GM19468 (cell line): ENCODE measurements around the gene PARP12.

Source experiments
- ATAC-seq: cut with Tn5 transposase; IDR thresholded peaks from one replicate; pipeline ENCODE4 v1.9.1; 2021; ENCODE audit warnings: mild to moderate bottlenecking, moderate library complexity, moderate number of reproducible peaks; ENCODE audit not compliant: unreplicated experiment; ENCODE audit errors: extremely low read depth

PARP12 gene

DNA sequence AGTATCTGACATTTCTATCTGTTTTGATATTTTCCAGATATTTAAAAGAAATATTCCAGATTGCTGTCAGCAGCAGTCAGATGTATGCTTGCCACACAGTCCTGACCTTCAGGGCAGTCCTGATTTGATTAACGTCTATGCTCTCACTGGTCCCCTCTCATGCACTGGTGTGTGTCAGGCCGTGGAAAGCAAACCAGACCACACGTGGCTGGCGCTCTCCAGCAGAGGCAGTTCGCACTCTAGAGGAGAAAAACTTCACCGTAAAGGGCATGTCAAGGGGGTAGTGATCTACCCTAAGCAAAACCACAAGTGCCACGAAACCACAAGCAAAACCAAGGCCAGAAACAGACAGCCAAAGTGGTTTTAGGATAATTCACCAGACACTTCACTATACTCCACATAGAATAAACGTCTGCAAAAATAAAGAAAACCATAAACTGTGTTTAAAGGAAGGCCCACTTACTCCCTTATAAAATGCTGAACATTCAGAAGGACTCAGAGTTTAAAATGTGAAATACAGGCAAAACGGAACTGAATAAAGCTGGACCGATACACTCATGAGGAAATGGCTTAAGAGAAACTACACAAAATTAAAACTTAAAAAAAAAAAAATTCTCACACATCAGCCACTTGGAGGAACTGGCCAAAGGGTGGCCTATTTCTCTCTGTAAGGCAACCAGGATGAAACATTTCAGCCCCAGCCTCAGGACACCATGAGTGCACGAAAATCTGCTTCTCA, 26.4 kb downstream of the PARP12 start:
- ATAC-seq = peak; percentile 39

DNA sequence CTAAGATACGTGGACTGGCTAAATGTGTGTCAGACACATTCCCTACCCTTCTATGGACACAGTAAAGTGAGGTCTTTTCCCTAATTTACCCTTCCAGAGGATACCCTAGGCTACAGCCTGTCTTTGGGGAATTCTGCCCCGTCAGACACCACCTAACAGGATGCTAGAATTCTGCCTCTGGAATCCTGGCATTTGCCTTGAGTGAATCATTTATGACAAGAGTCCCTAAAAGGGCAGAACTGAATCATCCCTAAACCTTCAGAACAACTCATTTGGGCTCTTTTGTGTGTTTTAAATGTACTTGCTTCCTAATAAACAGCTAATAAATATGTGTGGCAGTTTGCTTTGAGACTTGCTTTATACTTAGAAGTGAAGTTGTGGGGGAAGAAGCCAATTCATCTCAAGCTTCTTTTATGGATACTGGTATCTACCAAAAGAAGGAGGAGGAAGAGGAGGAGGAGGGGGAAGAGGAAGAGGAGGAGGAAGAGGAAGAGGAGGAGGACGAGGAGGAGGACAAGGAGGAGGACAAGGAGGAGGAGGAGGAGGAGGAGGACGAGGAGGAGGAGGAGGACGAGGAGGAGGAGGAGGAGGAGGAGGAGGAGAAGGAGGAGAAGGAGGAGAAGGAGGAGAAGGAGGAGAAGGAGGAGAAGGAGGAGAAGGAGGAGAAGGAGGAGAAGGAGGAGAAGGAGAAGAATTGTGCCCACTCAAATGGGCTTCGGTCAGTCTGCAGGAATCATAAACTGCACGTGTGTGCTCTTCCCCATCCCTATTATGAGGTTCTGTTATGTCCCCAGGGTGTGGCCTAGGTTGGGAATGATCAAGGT, 27.1 kb downstream of the PARP12 start:
- ATAC-seq = no peak

DNA sequence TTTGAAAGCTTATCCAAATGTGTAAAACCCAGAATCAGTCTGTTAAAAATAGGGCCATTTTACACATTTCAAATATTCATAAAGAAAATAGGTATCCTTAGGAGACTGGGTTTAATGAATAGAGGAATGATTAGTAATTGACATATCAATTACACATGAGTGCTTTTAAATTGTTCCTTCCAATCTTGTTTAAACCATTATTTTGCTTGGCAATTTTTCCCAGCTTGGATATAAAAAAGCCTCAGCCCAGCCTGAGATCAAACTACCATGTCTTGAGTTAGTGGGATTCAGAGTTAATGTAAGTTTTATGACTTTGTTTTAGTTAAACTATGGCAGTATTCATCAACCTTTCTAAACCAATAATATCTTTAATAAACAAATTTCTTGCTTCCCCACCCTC, 28.3 kb downstream of the PARP12 start:
- no peak for ATAC-seq

- no peak for ATAC-seq
Measured at GRCh38 chr7:140033779-140034363, 28.9 kb downstream of the PARP12 start.

DNA sequence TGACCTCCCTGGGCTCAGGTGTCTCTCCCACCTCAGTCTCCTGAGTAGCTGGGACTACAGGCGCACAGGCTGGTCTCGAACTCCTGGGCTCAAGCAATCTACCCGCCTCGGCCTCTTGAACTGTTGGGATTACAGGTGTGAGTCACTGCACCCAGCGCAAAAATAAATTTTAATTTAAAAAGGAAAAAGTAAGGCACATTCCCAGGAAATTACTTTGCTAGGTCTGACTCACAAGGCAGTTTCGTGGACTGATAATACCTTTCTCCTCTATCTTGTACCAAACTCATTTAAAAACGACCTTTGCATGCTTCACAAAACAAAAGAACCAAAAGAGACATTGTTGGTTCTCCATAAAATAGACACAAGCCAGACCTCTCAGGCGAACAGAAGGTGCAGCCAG, 29.7 kb downstream of the PARP12 start:
- ATAC-seq = no peak

DNA sequence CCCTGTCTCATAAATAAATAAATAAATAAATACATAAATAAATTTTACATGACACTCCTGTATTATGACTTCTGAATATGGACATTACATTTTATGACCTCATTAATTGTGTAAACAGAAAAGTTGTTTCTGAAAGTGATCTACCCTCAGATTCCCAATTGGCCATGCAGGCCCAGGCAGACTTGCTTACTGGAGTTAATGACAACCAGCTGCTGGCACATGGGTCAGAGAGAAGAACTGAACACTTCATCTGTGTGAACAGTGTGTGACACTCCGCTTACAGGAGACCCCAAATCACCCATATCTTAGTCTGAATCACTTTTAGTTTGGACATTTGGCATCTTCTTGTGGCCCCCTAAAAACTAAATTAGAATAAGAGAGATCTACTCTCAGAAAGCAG, 31.4 kb downstream of the PARP12 start:
- ATAC-seq = no peak

GRCh38 chr7:140029072-140029471, 33.7 kb downstream of the PARP12 start:
- no peak for ATAC-seq

GRCh38 chr7:140028311-140028710, 34.4 kb downstream of the PARP12 start:
- ATAC-seq = no peak

GRCh38 chr7:140027858-140028257, 34.9 kb downstream of the PARP12 start:
- no peak for ATAC-seq

GRCh38 chr7:140026935-140027334, 35.8 kb downstream of the PARP12 start:
- no peak for ATAC-seq

DNA sequence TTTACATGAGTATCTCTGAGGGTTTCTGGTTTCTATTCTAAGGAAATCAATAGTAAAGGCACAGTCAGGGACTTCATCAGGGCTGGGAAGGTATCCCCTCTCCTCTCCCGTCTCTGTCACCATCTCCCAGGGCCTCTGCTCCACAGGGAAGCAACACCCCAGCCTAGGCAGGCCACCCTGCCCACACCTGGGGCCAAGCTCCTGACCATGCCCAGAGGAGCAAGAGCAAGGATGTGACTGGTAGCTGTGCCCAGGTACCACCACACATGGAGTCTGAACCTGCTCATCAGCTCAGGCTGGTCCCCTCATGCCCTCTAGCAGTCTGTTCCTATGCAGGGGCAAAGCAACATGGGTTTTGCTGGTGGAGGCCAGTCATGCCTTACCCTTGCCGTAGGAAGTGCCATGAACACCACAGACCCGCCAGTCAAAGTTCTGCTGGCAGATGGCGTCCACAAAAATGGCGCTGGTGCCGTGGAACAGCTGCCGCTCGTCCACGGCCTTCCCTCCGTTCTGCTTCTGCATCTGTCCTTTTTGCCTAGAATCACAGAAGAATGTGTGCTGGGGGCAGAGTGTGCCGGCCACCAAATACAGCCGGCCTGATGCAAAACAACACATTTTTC, 36.8 kb downstream of the PARP12 start:
- no peak for ATAC-seq

- ATAC-seq = no peak
Measured at GRCh38 chr7:140025241-140025640, 37.5 kb downstream of the PARP12 start.

DNA sequence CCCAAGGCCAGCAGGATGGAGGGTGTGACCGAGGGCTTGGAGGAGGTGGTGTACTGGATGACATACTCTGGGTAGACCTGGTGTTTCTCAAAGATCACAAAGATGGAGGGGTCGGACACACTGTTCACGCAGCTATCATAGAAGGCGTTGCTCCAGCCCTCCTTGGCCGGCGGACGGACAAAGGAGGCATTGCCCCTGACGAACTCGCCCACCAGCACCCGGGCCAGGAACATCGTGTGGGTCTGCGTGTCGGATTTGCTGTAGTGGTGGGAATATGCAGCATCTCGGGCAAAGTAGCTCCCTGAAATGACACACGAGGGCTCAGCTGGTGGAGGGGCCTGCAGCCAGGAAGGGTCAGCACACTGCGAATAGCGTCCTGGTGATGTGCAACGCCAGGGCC, 38.2 kb downstream of the PARP12 start:
- no peak for ATAC-seq

- no peak for ATAC-seq
Measured at GRCh38 chr7:140023728-140024127, 39.0 kb downstream of the PARP12 start.

DNA sequence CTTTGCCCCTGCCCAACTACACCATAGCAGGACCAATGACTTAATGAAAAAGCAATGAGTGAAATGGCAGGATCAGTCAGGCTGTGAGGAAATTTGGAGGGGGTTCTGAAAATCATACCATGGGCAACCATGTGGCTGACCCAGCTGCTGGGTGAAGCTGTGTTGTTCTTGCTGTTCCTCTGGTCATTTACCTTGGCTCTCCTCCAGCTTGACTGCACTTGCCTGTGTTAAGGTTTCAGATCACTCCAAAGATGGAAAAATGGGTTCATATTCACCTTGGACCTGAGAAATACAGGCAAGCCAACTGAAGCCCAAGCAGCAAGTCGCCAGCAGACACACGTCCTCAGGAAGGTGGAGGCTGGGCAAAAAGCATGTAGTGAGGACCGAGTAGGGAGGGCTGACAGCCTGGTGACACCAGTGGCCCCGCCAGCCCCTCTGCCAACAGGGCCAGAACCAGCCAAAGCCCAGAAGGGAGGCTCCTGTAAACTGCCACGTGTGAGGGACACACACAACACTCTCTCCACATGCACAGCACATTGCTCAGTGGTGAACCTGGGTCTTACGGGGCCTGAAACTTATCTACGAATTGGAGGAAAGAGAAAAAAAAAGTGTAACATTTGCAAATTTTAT, 40.1 kb downstream of the PARP12 start:
- ATAC-seq = no peak

DNA sequence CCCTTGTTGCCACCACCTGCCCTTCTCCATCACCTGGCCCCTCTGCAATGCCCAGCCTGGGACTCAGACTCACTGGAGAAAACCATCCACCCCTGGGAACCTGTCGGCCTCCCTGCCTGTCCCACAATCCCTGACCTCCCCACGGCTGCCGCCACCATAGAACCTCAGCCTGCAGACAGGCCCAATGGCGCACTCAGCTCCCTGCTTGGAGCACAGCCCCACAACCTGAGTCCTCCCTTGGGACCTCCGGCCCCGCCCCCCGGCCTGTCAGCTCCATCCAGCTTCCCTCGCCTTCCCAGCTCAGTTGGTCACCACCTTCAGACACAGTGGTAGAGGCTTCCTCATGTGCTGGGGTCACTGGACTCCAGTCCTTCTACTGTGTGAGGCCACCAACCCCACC, 41.1 kb downstream of the PARP12 start:
- no peak for ATAC-seq

DNA sequence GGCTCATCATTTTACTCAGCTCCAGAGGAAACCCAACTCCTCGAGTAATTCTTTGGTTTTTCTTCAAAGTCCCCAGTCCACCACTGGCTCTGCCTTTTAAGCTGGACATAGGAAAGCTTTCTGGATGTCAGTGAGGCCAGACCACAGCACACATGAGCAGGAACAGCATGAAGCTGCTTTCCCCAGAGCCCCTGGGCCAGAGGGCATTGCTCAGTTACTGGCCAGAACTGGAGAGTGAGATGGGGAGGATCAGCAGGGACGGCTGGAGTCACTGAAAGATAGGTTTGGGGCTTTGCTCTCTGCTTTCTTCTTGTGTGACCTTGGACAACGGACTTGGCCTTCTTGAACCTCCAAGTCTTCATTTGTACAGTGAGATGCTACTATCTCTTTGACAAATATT, 43.1 kb downstream of the PARP12 start:
- no peak for ATAC-seq

GRCh38 chr7:140019172-140019571, 43.6 kb downstream of the PARP12 start:
- ATAC-seq = no peak

GRCh38 chr7:140018125-140019043, 44.4 kb downstream of the PARP12 start:
- ATAC-seq = no peak
